Measurements from ENCODE around the gene AGK.

DNA sequence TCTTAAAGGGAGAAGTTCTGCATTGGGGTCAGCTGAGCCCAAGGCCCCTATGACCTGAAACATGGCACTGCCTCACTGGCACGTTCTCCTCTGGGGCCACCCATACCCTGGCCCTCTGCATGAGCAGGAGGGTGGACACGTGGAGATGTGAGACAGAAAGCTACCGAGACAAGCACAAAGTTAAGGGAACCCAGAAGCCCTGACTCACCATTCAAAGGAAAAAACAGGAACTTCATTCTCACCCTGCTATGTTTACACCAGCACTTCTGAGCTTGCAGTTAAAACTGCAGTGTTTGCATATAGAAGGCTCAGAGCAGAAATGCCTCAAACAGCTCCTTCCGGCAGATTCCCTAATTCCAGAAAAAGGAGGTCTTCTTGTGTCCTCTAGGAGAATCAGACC lies 109.0 kb downstream of the AGK start:
- TF ChIP-seq POLR2AphosphoS5 (IDR thresholded peaks at IDR 0.05; ENCODE audit: borderline replicate concordance, low read depth, low read length), result no peak
- TF ChIP-seq EZH2 (IDR thresholded peaks at IDR 0.05), result no peak
- TF ChIP-seq FOXP2 (optimal IDR thresholded peaks at IDR 0.05; ENCODE audit: control extremely low read depth, extremely low read length, insufficient read depth), result no peak

Data from SK-N-MC (cell line).